H1 (cell line): ENCODE measurements around the gene MARK3. TPM values are rescaled to one million over a fixed set of nuclear protein-coding genes. Genes with fewer than 3 reads are reported as not detected.
A peak's percentile ranks its signal among the peaks of the same experiment; 100 is the strongest.

Experiments used
- CTCF ChIA-PET: fragments of 300-600 bp; sonication (Branson Sonifier 250); formaldehyde crosslinking; loops from one replicate; lab custom pipeline; 2021; ENCODE audit not compliant: partially characterized antibody; lab: Charles Lee
- POLR2A ChIA-PET: fragments of 300-600 bp; sonication (Branson Sonifier 250); formaldehyde crosslinking; loops from one replicate; lab custom pipeline; 2021; ENCODE audit warnings: inconsistent platforms; ENCODE audit not compliant: partially characterized antibody; lab: Charles Lee
- DNase-seq, 2 experiments: peaks; one replicate each; pipeline versions ENCODE4 v3.0.0 to v3.0.0-alpha.2; 2010 to 2022; ENCODE audit warnings: low spot score in 2 of 2, low read depth in 1 of 2, mixed read lengths in 1 of 2
- FAIRE-seq: peaks from 2 replicates; lab custom pipeline; 2011; peaks lifted over from hg19 to GRCh38; lab: Jason Lieb, UNC
- H2AFZ ChIP-seq: 2 replicates; pipeline ENCODE4 v1.8.1; 2012; ENCODE audit warnings: low read length, inconsistent platforms
- H2AK5ac ChIP-seq: 2 replicates; pipeline ENCODE4 v1.6.1; 2013; ENCODE audit warnings: low read depth, low read length
- H2BK120ac ChIP-seq: replicated peaks from 2 replicates; pipeline ENCODE3; 2013; ENCODE audit warnings: low read depth, low read length, inconsistent platforms
- H2BK12ac ChIP-seq: 2 replicates; pipeline ENCODE4 v1.6.1; 2013; ENCODE audit warnings: low read depth, low read length
- H2BK15ac ChIP-seq: 2 replicates; pipeline ENCODE4 v1.6.1; 2013; ENCODE audit warnings: low read length
- H2BK20ac ChIP-seq: 2 replicates; pipeline ENCODE4 v1.6.1; 2013; ENCODE audit warnings: low read length
- H2BK5ac ChIP-seq: 2 replicates; pipeline ENCODE4 v1.6.1; 2013; ENCODE audit warnings: low read depth, low read length
- H3K14ac ChIP-seq: 2 replicates; pipeline ENCODE4 v1.6.1; 2013; ENCODE audit warnings: inconsistent platforms; ENCODE audit not compliant: insufficient read length
- H3K18ac ChIP-seq: 2 replicates; pipeline ENCODE4 v1.6.1; 2013; ENCODE audit warnings: low read length; ENCODE audit errors: extremely low read depth
- H3K23ac ChIP-seq: 2 replicates; pipeline ENCODE4 v1.6.1; 2013; ENCODE audit warnings: inconsistent platforms; ENCODE audit not compliant: insufficient read length
- H3K23me2 ChIP-seq: 2 replicates; pipeline ENCODE4 v1.6.1; 2013; ENCODE audit warnings: low read depth, low read length
- H3K27ac ChIP-seq: 2 replicates; pipeline ENCODE4 v1.6.1; 2011; ENCODE audit warnings: low read depth, low read length, inconsistent platforms
- H3K27me3 ChIP-seq, 4 experiments: replicated peaks in 1 of 4; 1 replicate in 1 of 4; 2 replicates in 3 of 4; pipeline versions ENCODE4 v1.6.1 to v1.8.1; 2011 to 2013; ENCODE audit warnings: low read length in 3 of 4, mild to moderate bottlenecking in 3 of 4, inconsistent platforms in 2 of 4, mixed read lengths in 2 of 4, moderate library complexity in 1 of 4; ENCODE audit not compliant: control insufficient read depth in 3 of 4, insufficient read depth in 3 of 4; ENCODE audit errors: extremely low read depth in 1 of 4
- H3K36me3 ChIP-seq, 4 experiments: 2 replicates each; pipeline versions ENCODE4 v1.6.1 to v1.8.1; 2011 to 2013; ENCODE audit warnings: mild to moderate bottlenecking in 4 of 4, low read length in 3 of 4, moderate library complexity in 2 of 4, control low read depth in 1 of 4, inconsistent platforms in 1 of 4; ENCODE audit not compliant: insufficient read depth in 4 of 4, control insufficient read depth in 2 of 4
- H3K4ac ChIP-seq: replicated peaks from 2 replicates; pipeline ENCODE3; 2013; ENCODE audit warnings: low read length, low read depth, mixed read lengths, inconsistent platforms; ENCODE audit not compliant: insufficient read length
- H3K4me1 ChIP-seq, 4 experiments: replicated peaks in 1 of 4; 1 replicate in 1 of 4; 2 replicates in 3 of 4; pipeline versions ENCODE4 v1.6.1 to v1.8.1; 2011 to 2013; ENCODE audit warnings: low read length in 3 of 4, inconsistent platforms in 2 of 4, mixed read lengths in 1 of 4; ENCODE audit not compliant: insufficient read depth in 4 of 4, control insufficient read depth in 3 of 4
- H3K4me2 ChIP-seq, 2 experiments: 2 replicates each; pipeline versions ENCODE4 v1.6.1 to v1.8.1; 2011 to 2013; ENCODE audit warnings: low read depth in 2 of 2, low read length in 2 of 2, control low read depth in 1 of 2, inconsistent platforms in 1 of 2, mild to moderate bottlenecking in 1 of 2; ENCODE audit not compliant: insufficient read depth in 1 of 2
- H3K4me3 ChIP-seq, 4 experiments: fragments of 200-600, 300-600 bp in 1 of 4; sonication (generic), shearing (Covaris generic), sonication (Bioruptor Twin) in 1 of 4; 2 replicates each; pipeline versions ENCODE4 v1.5.1 to v1.8.1; 2011 to 2016; ENCODE audit warnings: low read length in 4 of 4, low read depth in 3 of 4, control low read depth in 2 of 4, inconsistent platforms in 2 of 4, mild to moderate bottlenecking in 2 of 4, mixed read lengths in 1 of 4, moderate library complexity in 1 of 4; ENCODE audit not compliant: insufficient read depth in 2 of 4; ENCODE audit errors: extremely low read depth in 1 of 4
- H3K56ac ChIP-seq: replicated peaks from 2 replicates; pipeline ENCODE3; 2013; ENCODE audit warnings: low read depth, mild to moderate bottlenecking, mixed read lengths, low read length, inconsistent platforms; ENCODE audit not compliant: insufficient read length
- H3K79me1 ChIP-seq: 2 replicates; pipeline ENCODE4 v1.6.1; 2013; ENCODE audit warnings: low read depth, low read length, control low read depth
- H3K79me2 ChIP-seq, 2 experiments: 2 replicates each; pipeline versions ENCODE4 v1.6.1 to v1.8.1; 2012 to 2013; ENCODE audit warnings: low read length in 2 of 2, mild to moderate bottlenecking in 2 of 2, inconsistent platforms in 1 of 2; ENCODE audit not compliant: insufficient read depth in 2 of 2, control insufficient read depth in 1 of 2
- H3K9ac ChIP-seq, 4 experiments: replicated peaks in 1 of 4; 1 replicate in 1 of 4; 2 replicates in 3 of 4; pipeline versions ENCODE4 v1.6.1 to v1.8.1; 2011 to 2013; ENCODE audit warnings: low read depth in 3 of 4, low read length in 3 of 4, control low read depth in 2 of 4, mild to moderate bottlenecking in 2 of 4, moderate library complexity in 2 of 4, inconsistent platforms in 1 of 4; ENCODE audit errors: extremely low read depth in 1 of 4
- H3K9me3 ChIP-seq, 2 experiments: 2 replicates each; pipeline versions ENCODE4 v1.6.1 to v1.8.1; 2012 to 2013; ENCODE audit warnings: mild to moderate bottlenecking in 2 of 2, moderate library complexity in 2 of 2, control low read depth in 1 of 2, inconsistent platforms in 1 of 2, low read depth in 1 of 2, low read length in 1 of 2, mixed read lengths in 1 of 2; ENCODE audit not compliant: insufficient read depth in 2 of 2
- H4K20me1 ChIP-seq, 2 experiments: replicated peaks in 1 of 2; 2 replicates each; pipeline versions ENCODE3 to v1.8.1; 2011 to 2013; ENCODE audit warnings: inconsistent platforms in 2 of 2, low read length in 2 of 2, mild to moderate bottlenecking in 1 of 2; ENCODE audit not compliant: insufficient read depth in 2 of 2, control insufficient read depth in 1 of 2
- H4K5ac ChIP-seq: 2 replicates; pipeline ENCODE4 v1.6.1; 2013; ENCODE audit warnings: low read length, low read depth, mixed read lengths, inconsistent platforms; ENCODE audit not compliant: insufficient read length
- H4K8ac ChIP-seq: 2 replicates; pipeline ENCODE4 v1.8.0; 2013; ENCODE audit warnings: mild to moderate bottlenecking, moderate library complexity, low read length, inconsistent platforms; ENCODE audit not compliant: insufficient read depth; ENCODE audit errors: extremely low read depth
- H4K91ac ChIP-seq: replicated peaks from 2 replicates; pipeline ENCODE3; 2013; ENCODE audit warnings: low read length, mixed read lengths, inconsistent platforms; ENCODE audit not compliant: insufficient read length
- ASH2L ChIP-seq: fragments of 200-600, 300-600 bp; sonication (generic); IDR thresholded peaks from one replicate; pipeline ENCODE4 v1.7.1; 2017; ENCODE audit warnings: low read length
- ATF3 ChIP-seq: IDR thresholded peaks from 2 replicates; pipeline ENCODE4 v1.6.1; 2011; ENCODE audit warnings: low read depth, mild to moderate bottlenecking, low read length; ENCODE audit not compliant: insufficient read depth
- CHD1 ChIP-seq: IDR thresholded peaks from 2 replicates; pipeline ENCODE4 v1.6.1; 2012; ENCODE audit warnings: low read depth, low read length, improper control_type of control experiment
- EGR1 ChIP-seq: IDR thresholded peaks from 2 replicates; pipeline ENCODE4 v1.6.1; 2011; ENCODE audit warnings: low read depth, low read length, borderline replicate concordance
- GABPA ChIP-seq: IDR thresholded peaks from 2 replicates; pipeline ENCODE4 v1.6.1; 2011; ENCODE audit warnings: mild to moderate bottlenecking, low read length, moderate library complexity, borderline replicate concordance; ENCODE audit not compliant: insufficient read depth
- HDAC6 ChIP-seq: IDR thresholded peaks from one replicate; pipeline ENCODE4 v1.7.1; 2012; ENCODE audit warnings: low read depth, mild to moderate bottlenecking, inconsistent platforms, low read length, moderate library complexity
- MAFK ChIP-seq: IDR thresholded peaks from 2 replicates; pipeline ENCODE4 v1.6.1; 2012; ENCODE audit warnings: low read depth, mild to moderate bottlenecking, improper control_type of control experiment, low read length
- RBBP5 ChIP-seq: IDR thresholded peaks from 2 replicates; pipeline ENCODE4 v1.7.1; 2012; ENCODE audit warnings: low read depth, mild to moderate bottlenecking, inconsistent platforms, low read length, moderate library complexity, borderline replicate concordance
- RFX5 ChIP-seq: IDR thresholded peaks from 2 replicates; pipeline ENCODE4 v1.6.1; 2011; ENCODE audit warnings: low read depth, low read length, improper control_type of control experiment, borderline replicate concordance
- RNF2 ChIP-seq: fragments of 200-900, 300-1000 bp; sonication (generic); IDR thresholded peaks from 2 replicates; pipeline ENCODE4 v1.7.1; 2016; ENCODE audit warnings: borderline replicate concordance, low read depth, mild to moderate bottlenecking, antibody characterized with exemption, low read length; ENCODE audit not compliant: poor library complexity, severe bottlenecking; ENCODE audit errors: missing control alignments
- TAF1 ChIP-seq: IDR thresholded peaks from 2 replicates; pipeline ENCODE4 v1.6.1; 2011; ENCODE audit warnings: mild to moderate bottlenecking, low read depth, low read length
- TBP ChIP-seq: IDR thresholded peaks from 2 replicates; pipeline ENCODE4 v1.6.1; 2011; ENCODE audit warnings: low read depth, low read length, improper control_type of control experiment
- WGBS, 2 experiments: shearing (Covaris generic) in 1 of 2; methylation state at CpG; one replicate each; pipeline versions ENCODE4 v1.1.6 to v1.1.7; 2013 to 2015; ENCODE audit warnings: low lambda C conversion rate in 2 of 2, mixed read lengths in 2 of 2, inconsistent platforms in 1 of 2, low coverage in 1 of 2, missing lambda C conversion rate in 1 of 2; ENCODE audit not compliant: insufficient replicate concordance in 2 of 2, insufficient coverage in 1 of 2, insufficient read length in 1 of 2; ENCODE audit errors: extremely low coverage in 1 of 2, missing lambda C conversion rate in 1 of 2; 5-methylcytosine and 5-hydroxymethylcytosine counted together
- polyA plus RNA-seq, 7 experiments: library from polyadenylated mRNA; depleted of rRNA in 3 of 7; stranded (reverse) in 5 of 7; unstranded in 2 of 7; fragments of >200 nt in 5 of 7; fragments of 200-250 nt in 2 of 7; gene quantifications; 1 replicate in 5 of 7; 2 replicates in 1 of 7; 4 replicates in 1 of 7; pipeline versions ENCODE4 v1.2.1 to v1.2.3, GENCODE V29; 2011 to 2013; ENCODE audit warnings: missing spikeins in 2 of 7, mixed read lengths in 2 of 7
- total RNA-seq: library from RNA; stranded (reverse); fragmentation: NEBNext Ultra II Directional; extraction: Animal tissue kit (Norgen Biotek cat#: 25700); gene quantifications from 2 replicates; pipeline ENCODE4 v1.2.1, GENCODE V29; 2021

Gene MARK3
- total and polyA plus RNA-seq, 2 of the 8 experiments (the other 6 are each of a cell fraction or from before 2014, with no cell fraction given): 39.4 to 76.9 TPM

- Histone ChIP-seq H3K79me1 (peaks cover 24% of the 10 kb centered on the region), H2BK120ac (no peak overlapping the region), H2AK5ac (peak overlapping the region; percentile 83; the same call in 1 of the 2 replicates), H3K27me3 (peaks cover 3 to 22% (median 13%) of the 10 kb centered on the region in 4 experiments), H3K9ac (peak overlapping the region in 3 of 4 experiments; percentile 59 to 71 (median 63); a peak in 5 of 7 replicates), H3K23me2 (peaks cover 9% of the 10 kb centered on the region; the same call in 1 of the 2 replicates), H3K4ac (peak overlapping the region; percentile 41), H3K79me2 (peaks cover 5 to 20% of the 10 kb centered on the region in 2 experiments; a peak in 3 of 4 replicates), H4K8ac (peak overlapping the region; percentile 38; the same call in 1 of the 2 replicates), H3K27ac (0 out of 2 replicates have a peak overlapping the region, but pooled peaks have one; percentile 71), H3K4me2 (peak overlapping the region; percentile 76 to 87), H3K4me3 (peak overlapping the region; percentile 61 to 96 (median 64); a peak in 7 of 8 replicates), H3K9me3 (no peaks in the 10 kb centered on the region), H2BK12ac (no peak overlapping the region), H2BK15ac (0 out of 2 replicates have a peak overlapping the region, but pooled peaks have one; percentile 46), H2BK20ac (no peak overlapping the region), H2BK5ac (no peak overlapping the region), H3K23ac (no peak overlapping the region), H4K20me1 (peaks cover 10 to 30% of the 10 kb centered on the region in 2 experiments), H3K18ac (no peak overlapping the region; the same call in 1 of the 2 replicates), H3K4me1 (peaks cover 0 to 16% (median 13%) of the 10 kb centered on the region in 4 experiments; a peak in 6 of 7 replicates), H3K14ac (no peak overlapping the region), H2AFZ (no peak overlapping the region), H4K91ac (peak overlapping the region; percentile 66), H3K36me3 (peaks cover 0 to 4% (median 1%) of the 10 kb centered on the region in 4 experiments; a peak in 3 of 8 replicates), H4K5ac (no peak overlapping the region), H3K56ac (no peak overlapping the region)
- ChIA-PET CTCF (interaction anchor here (1.4 to 28.8 kb wide), 4 partner anchors 8 to 29 kb away, joined by 3 to 921 read pairs (median 118); partner anchors contain the start of gene CKB), POLR2A (interaction anchor here (1.4 to 29.8 kb wide), 7 partner anchors 8 to 184 kb away, joined by 3 to 844 read pairs (median 7); partner anchors contain the start of genes BAG5 and CKB)
- DNase-seq (no peak), FAIRE-seq (no peak)
- WGBS, 2 experiments: 84% methylated on average over 10 of the region's 10 CpGs; no CpG with 5 or more reads in 1 of the 2 experiments
- TF ChIP-seq TAF1: no peak
- TF ChIP-seq ATF3: no peak
- TF ChIP-seq ASH2L: no peak
- TF ChIP-seq CHD1: no peak
- TF ChIP-seq GABPA: no peak
- no peak for TF ChIP-seq RFX5
- TF ChIP-seq EGR1: no peak
- TF ChIP-seq RBBP5: no peak
- no peak for TF ChIP-seq HDAC6
- TF ChIP-seq TBP: no peak
- TF ChIP-seq MAFK: no peak
- TF ChIP-seq RNF2: no peak
Observed at GRCh38 chr14:103528146-103528586, 143.0 kb downstream of the MARK3 start.
